KOPT-K1 (cell line): ENCODE measurements around the gene CDC42SE2.

Experiments
- H3K27ac ChIP-seq: fragments of 200-600 bp; sonication (generic); 2 replicates; pipeline ENCODE4 v1.5.1; 2016; ENCODE audit warnings: antibody characterized with exemption, mild to moderate bottlenecking, low read depth, low read length; ENCODE audit not compliant: poor library complexity, severe bottlenecking
- H3K36me3 ChIP-seq: fragments of 200-600 bp; sonication (generic); 2 replicates; pipeline ENCODE4 v1.5.1; 2017; ENCODE audit warnings: antibody characterized with exemption, mild to moderate bottlenecking, low read length, moderate library complexity; ENCODE audit not compliant: insufficient read depth
- H3K9me3 ChIP-seq: fragments of 200-600 bp; sonication (generic); 2 replicates; pipeline ENCODE4 v1.5.1; 2017; ENCODE audit warnings: antibody characterized with exemption, low read length, mild to moderate bottlenecking; ENCODE audit not compliant: insufficient read depth, poor library complexity, severe bottlenecking

CDC42SE2 gene

GRCh38 chr5:131413605-131414559 is 150.0 kb downstream of the CDC42SE2 start:
- Histone ChIP-seq H3K36me3 (peaks cover 22% of the 10 kb centered on the region), H3K27ac (peak overlapping the region; percentile 77), H3K9me3 (no peaks in the 10 kb centered on the region)

GRCh38 chr5:131416729-131417128 is 152.9 kb downstream of the CDC42SE2 start:
- H3K36me3 ChIP-seq, result peaks cover 18% of the 10 kb centered on the region
- no peak overlapping the region for H3K27ac ChIP-seq
- no peaks in the 10 kb centered on the region for H3K9me3 ChIP-seq

- Histone ChIP-seq H3K36me3 (peaks cover 25% of the 10 kb centered on the region), H3K9me3 (no peaks in the 10 kb centered on the region)
Measured at GRCh38 chr5:131417240-131417869, 153.5 kb downstream of the CDC42SE2 start.

GRCh38 chr5:131418846-131419245 is 155.0 kb downstream of the CDC42SE2 start:
- H3K9me3 ChIP-seq, result no peaks in the 10 kb centered on the region
- peaks cover 31% of the 10 kb centered on the region for H3K36me3 ChIP-seq
- no peak overlapping the region for H3K27ac ChIP-seq

More at GRCh38 chr5:131417240-131417869, 153.5 kb downstream of the CDC42SE2 start:
- H3K27ac ChIP-seq, result no peak overlapping the region

GRCh38 chr5:131419877-131420276 is 156.0 kb downstream of the CDC42SE2 start:
- H3K9me3 ChIP-seq, result no peaks in the 10 kb centered on the region
- no peak overlapping the region for H3K27ac ChIP-seq
- peaks cover 41% of the 10 kb centered on the region for H3K36me3 ChIP-seq

GRCh38 chr5:131423056-131423455 is 159.2 kb downstream of the CDC42SE2 start:
- Histone ChIP-seq H3K36me3 (peaks cover 68% of the 10 kb centered on the region), H3K27ac (no peak overlapping the region), H3K9me3 (no peaks in the 10 kb centered on the region)

GRCh38 chr5:131426011-131426410 is 162.2 kb downstream of the CDC42SE2 start:
- peaks cover 94% of the 10 kb centered on the region for H3K36me3 ChIP-seq
- no peaks in the 10 kb centered on the region for H3K9me3 ChIP-seq
- no peak overlapping the region for H3K27ac ChIP-seq

- peaks cover 94% of the 10 kb centered on the region for H3K36me3 ChIP-seq
- H3K27ac ChIP-seq, result no peak overlapping the region
Measured at GRCh38 chr5:131430794-131431193, 166.9 kb downstream of the CDC42SE2 start.

GRCh38 chr5:131431794-131432193 is 167.9 kb downstream of the CDC42SE2 start:
- no peaks in the 10 kb centered on the region for H3K9me3 ChIP-seq
- no peak overlapping the region for H3K27ac ChIP-seq
- peaks cover 94% of the 10 kb centered on the region for H3K36me3 ChIP-seq

More at GRCh38 chr5:131430794-131431193, 166.9 kb downstream of the CDC42SE2 start:
- H3K9me3 ChIP-seq, result no peaks in the 10 kb centered on the region

GRCh38 chr5:131433109-131433508 is 169.3 kb downstream of the CDC42SE2 start:
- Histone ChIP-seq H3K36me3 (peaks cover 94% of the 10 kb centered on the region), H3K27ac (no peak overlapping the region), H3K9me3 (no peaks in the 10 kb centered on the region)

- Histone ChIP-seq H3K36me3 (peaks cover 93% of the 10 kb centered on the region), H3K9me3 (no peaks in the 10 kb centered on the region), H3K27ac (no peak overlapping the region)
Measured at GRCh38 chr5:131436081-131436480, 172.2 kb downstream of the CDC42SE2 start.

- H3K27ac ChIP-seq, result no peak overlapping the region
- no peaks in the 10 kb centered on the region for H3K9me3 ChIP-seq
- H3K36me3 ChIP-seq, result peaks cover 98% of the 10 kb centered on the region
Measured at GRCh38 chr5:131441184-131441583, 177.3 kb downstream of the CDC42SE2 start.
